ENCODE results near the gene PAQR4. TPM values are rescaled to one million over a fixed set of nuclear protein-coding genes. Genes with fewer than 3 reads are reported as not detected.

PAQR4 gene
- 29.3 to 49.0 TPM (median 45.3 TPM) in 5 replicates for total RNA-seq (2022; extraction: Qiagen RNA extraction)

GRCh38 chr16:2968738-2969544, at the start of gene PAQR4:
TSS of gene PAQR4 (plus strand) at chr16:2969348. CDS start at chr16:2969675, 327 bp downstream.

GRCh38 chr16:2963723-2964474, 5.2 kb upstream of the PAQR4 start, which contains the start of gene KREMEN2:
TSS of gene KREMEN2 (plus strand) at chr16:2964275. CDS start at chr16:2964521, 246 bp downstream.

GRCh38 chr16:2980227-2981176, 11.4 kb downstream of the PAQR4 start, which contains the start of gene PKMYT1:
TSS of gene PKMYT1 (minus strand) at chr16:2980446. CDS start at chr16:2979657, 789 bp downstream.

GRCh38 chr16:3012828-3013420, 43.8 kb downstream of the PAQR4 start, which contains the start of gene CLDN9:
TSS of gene CLDN9 (plus strand) at chr16:3012923. CDS start at chr16:3013363, 440 bp downstream.

GRCh38 chr16:3017794-3018506, 48.8 kb downstream of the PAQR4 start, which contains the start of gene CLDN6:
TSS of gene CLDN6 (minus strand) at chr16:3018183. CDS start at chr16:3016021, 2,162 bp downstream.

GRCh38 chr16:3020247-3020603, 51.1 kb downstream of the PAQR4 start, which contains the start of gene TNFRSF12A:
TSS of gene TNFRSF12A (plus strand) at chr16:3020368. CDS start at chr16:3020398, 30 bp downstream.

Other genes with a start within 250 kb of the PAQR4 start
- 0.89 to 1.7 TPM (median 1.5 TPM) in 5 replicates for gene PRSS27, start 249.1 kb upstream of the PAQR4 start, total RNA-seq (2022; extraction: Qiagen RNA extraction)
- gene SRRM2, start 216.7 kb upstream of the PAQR4 start, total RNA-seq (2022; extraction: Qiagen RNA extraction), result 298 to 435 TPM (median 394 TPM) in 5 replicates
- gene ELOB, start 192.1 kb upstream of the PAQR4 start, total RNA-seq (2022; extraction: Qiagen RNA extraction), result 441 to 526 TPM (median 493 TPM) in 5 replicates
- gene PRSS33, start 181.8 kb upstream of the PAQR4 start, total RNA-seq (2022; extraction: Qiagen RNA extraction), result not detected in 5 replicates
- gene PRSS41, start 170.9 kb upstream of the PAQR4 start, total RNA-seq (2022; extraction: Qiagen RNA extraction), result not detected in 5 replicates
- 0.14 to 0.35 TPM in 2 of 5 replicates, not detected in the others for gene PRSS21, start 152.1 kb upstream of the PAQR4 start, total RNA-seq (2022; extraction: Qiagen RNA extraction)
- 0.74 to 1.2 TPM (median 0.82 TPM) in 5 replicates for gene ZG16B, start 139.0 kb upstream of the PAQR4 start, total RNA-seq (2022; extraction: Qiagen RNA extraction)
- gene PRSS22, start 111.2 kb upstream of the PAQR4 start, total RNA-seq (2022; extraction: Qiagen RNA extraction), result 1.2 to 2.8 TPM (median 2.4 TPM) in 5 replicates
- 47.2 to 60.5 TPM (median 56.0 TPM) in 5 replicates for gene FLYWCH2, start 86.1 kb upstream of the PAQR4 start, total RNA-seq (2022; extraction: Qiagen RNA extraction)
- gene FLYWCH1, start 57.4 kb upstream of the PAQR4 start, total RNA-seq (2022; extraction: Qiagen RNA extraction), result 18.4 to 33.4 TPM (median 28.8 TPM) in 5 replicates
- 0.74 to 2.4 TPM (median 2.2 TPM) in 5 replicates for gene KREMEN2, start 5.1 kb upstream of the PAQR4 start, total RNA-seq (2022; extraction: Qiagen RNA extraction)
- gene PKMYT1, start 11.1 kb downstream of the PAQR4 start, total RNA-seq (2022; extraction: Qiagen RNA extraction), result 58.3 to 101 TPM (median 92.1 TPM) in 5 replicates
- 0.30 to 0.52 TPM (median 0.35 TPM) in 5 replicates for gene CLDN9, start 43.6 kb downstream of the PAQR4 start, total RNA-seq (2022; extraction: Qiagen RNA extraction)
- 0.30 to 0.53 TPM (median 0.35 TPM) in 5 replicates for gene CLDN6, start 48.8 kb downstream of the PAQR4 start, total RNA-seq (2022; extraction: Qiagen RNA extraction)
- gene TNFRSF12A, start 51.0 kb downstream of the PAQR4 start, total RNA-seq (2022; extraction: Qiagen RNA extraction), result 461 to 723 TPM (median 621 TPM) in 5 replicates
- 204 to 258 TPM (median 252 TPM) in 5 replicates for gene HCFC1R1, start 54.6 kb downstream of the PAQR4 start, total RNA-seq (2022; extraction: Qiagen RNA extraction)
- gene THOC6, start 54.7 kb downstream of the PAQR4 start, total RNA-seq (2022; extraction: Qiagen RNA extraction), result 24.3 to 39.1 TPM (median 34.7 TPM) in 5 replicates
- not detected in 5 replicates for gene BICDL2, start 67.6 kb downstream of the PAQR4 start, total RNA-seq (2022; extraction: Qiagen RNA extraction)
- 0.52 to 1.0 TPM (median 0.90 TPM) in 5 replicates for gene MMP25, start 77.2 kb downstream of the PAQR4 start, total RNA-seq (2022; extraction: Qiagen RNA extraction)
- gene IL32, start 96.3 kb downstream of the PAQR4 start, total RNA-seq (2022; extraction: Qiagen RNA extraction), result 22.4 to 40.0 TPM (median 27.1 TPM) in 5 replicates
- 0.03 to 0.05 TPM in 2 of 5 replicates, not detected in the others for gene ZSCAN10, start 129.9 kb downstream of the PAQR4 start, total RNA-seq (2022; extraction: Qiagen RNA extraction)
- 10.8 to 15.5 TPM (median 14.6 TPM) in 5 replicates for gene ZNF205, start 143.2 kb downstream of the PAQR4 start, total RNA-seq (2022; extraction: Qiagen RNA extraction)
- gene ZNF213, start 165.7 kb downstream of the PAQR4 start, total RNA-seq (2022; extraction: Qiagen RNA extraction), result 8.9 to 13.7 TPM (median 11.8 TPM) in 5 replicates
- 0.24 to 0.60 TPM (median 0.40 TPM) in 5 replicates for gene OR1F1, start 218.9 kb downstream of the PAQR4 start, total RNA-seq (2022; extraction: Qiagen RNA extraction)